H1 (cell line): ENCODE measurements around the gene IAPP. TPM values are rescaled to one million over a fixed set of nuclear protein-coding genes. Genes with fewer than 3 reads are reported as not detected.

Source experiments
- CTCF ChIA-PET: fragments of 300-600 bp; sonication (Branson Sonifier 250); formaldehyde crosslinking; loops from one replicate; lab custom pipeline; 2021; ENCODE audit not compliant: partially characterized antibody; lab: Charles Lee
- POLR2A ChIA-PET: fragments of 300-600 bp; sonication (Branson Sonifier 250); formaldehyde crosslinking; loops from one replicate; lab custom pipeline; 2021; ENCODE audit warnings: inconsistent platforms; ENCODE audit not compliant: partially characterized antibody; lab: Charles Lee
- DNase-seq, 2 experiments: peaks; one replicate each; pipeline versions ENCODE4 v3.0.0 to v3.0.0-alpha.2; 2010 to 2022; ENCODE audit warnings: low spot score in 2 of 2, low read depth in 1 of 2, mixed read lengths in 1 of 2
- FAIRE-seq: peaks from 2 replicates; lab custom pipeline; 2011; peaks lifted over from hg19 to GRCh38; lab: Jason Lieb, UNC
- H2AFZ ChIP-seq: 2 replicates; pipeline ENCODE4 v1.8.1; 2012; ENCODE audit warnings: low read length, inconsistent platforms
- H2AK5ac ChIP-seq: 2 replicates; pipeline ENCODE4 v1.6.1; 2013; ENCODE audit warnings: low read depth, low read length
- H2BK120ac ChIP-seq: replicated peaks from 2 replicates; pipeline ENCODE3; 2013; ENCODE audit warnings: low read depth, low read length, inconsistent platforms
- H2BK12ac ChIP-seq: 2 replicates; pipeline ENCODE4 v1.6.1; 2013; ENCODE audit warnings: low read depth, low read length
- H2BK15ac ChIP-seq: 2 replicates; pipeline ENCODE4 v1.6.1; 2013; ENCODE audit warnings: low read length
- H2BK20ac ChIP-seq: 2 replicates; pipeline ENCODE4 v1.6.1; 2013; ENCODE audit warnings: low read length
- H2BK5ac ChIP-seq: 2 replicates; pipeline ENCODE4 v1.6.1; 2013; ENCODE audit warnings: low read depth, low read length
- H3K14ac ChIP-seq: 2 replicates; pipeline ENCODE4 v1.6.1; 2013; ENCODE audit warnings: inconsistent platforms; ENCODE audit not compliant: insufficient read length
- H3K18ac ChIP-seq: 2 replicates; pipeline ENCODE4 v1.6.1; 2013; ENCODE audit warnings: low read length; ENCODE audit errors: extremely low read depth
- H3K23ac ChIP-seq: 2 replicates; pipeline ENCODE4 v1.6.1; 2013; ENCODE audit warnings: inconsistent platforms; ENCODE audit not compliant: insufficient read length
- H3K23me2 ChIP-seq: 2 replicates; pipeline ENCODE4 v1.6.1; 2013; ENCODE audit warnings: low read depth, low read length
- H3K27ac ChIP-seq: 2 replicates; pipeline ENCODE4 v1.6.1; 2011; ENCODE audit warnings: low read depth, low read length, inconsistent platforms
- H3K27me3 ChIP-seq, 4 experiments: replicated peaks in 1 of 4; 1 replicate in 1 of 4; 2 replicates in 3 of 4; pipeline versions ENCODE4 v1.6.1 to v1.8.1; 2011 to 2013; ENCODE audit warnings: low read length in 3 of 4, mild to moderate bottlenecking in 3 of 4, inconsistent platforms in 2 of 4, mixed read lengths in 2 of 4, moderate library complexity in 1 of 4; ENCODE audit not compliant: control insufficient read depth in 3 of 4, insufficient read depth in 3 of 4; ENCODE audit errors: extremely low read depth in 1 of 4
- H3K36me3 ChIP-seq, 4 experiments: 2 replicates each; pipeline versions ENCODE4 v1.6.1 to v1.8.1; 2011 to 2013; ENCODE audit warnings: mild to moderate bottlenecking in 4 of 4, low read length in 3 of 4, moderate library complexity in 2 of 4, control low read depth in 1 of 4, inconsistent platforms in 1 of 4; ENCODE audit not compliant: insufficient read depth in 4 of 4, control insufficient read depth in 2 of 4
- H3K4ac ChIP-seq: replicated peaks from 2 replicates; pipeline ENCODE3; 2013; ENCODE audit warnings: low read length, low read depth, mixed read lengths, inconsistent platforms; ENCODE audit not compliant: insufficient read length
- H3K4me1 ChIP-seq, 4 experiments: replicated peaks in 1 of 4; 1 replicate in 1 of 4; 2 replicates in 3 of 4; pipeline versions ENCODE4 v1.6.1 to v1.8.1; 2011 to 2013; ENCODE audit warnings: low read length in 3 of 4, inconsistent platforms in 2 of 4, mixed read lengths in 1 of 4; ENCODE audit not compliant: insufficient read depth in 4 of 4, control insufficient read depth in 3 of 4
- H3K4me2 ChIP-seq, 2 experiments: 2 replicates each; pipeline versions ENCODE4 v1.6.1 to v1.8.1; 2011 to 2013; ENCODE audit warnings: low read depth in 2 of 2, low read length in 2 of 2, control low read depth in 1 of 2, inconsistent platforms in 1 of 2, mild to moderate bottlenecking in 1 of 2; ENCODE audit not compliant: insufficient read depth in 1 of 2
- H3K4me3 ChIP-seq, 4 experiments: fragments of 200-600, 300-600 bp in 1 of 4; sonication (generic), shearing (Covaris generic), sonication (Bioruptor Twin) in 1 of 4; 2 replicates each; pipeline versions ENCODE4 v1.5.1 to v1.8.1; 2011 to 2016; ENCODE audit warnings: low read length in 4 of 4, low read depth in 3 of 4, control low read depth in 2 of 4, inconsistent platforms in 2 of 4, mild to moderate bottlenecking in 2 of 4, mixed read lengths in 1 of 4, moderate library complexity in 1 of 4; ENCODE audit not compliant: insufficient read depth in 2 of 4; ENCODE audit errors: extremely low read depth in 1 of 4
- H3K56ac ChIP-seq: replicated peaks from 2 replicates; pipeline ENCODE3; 2013; ENCODE audit warnings: low read depth, mild to moderate bottlenecking, mixed read lengths, low read length, inconsistent platforms; ENCODE audit not compliant: insufficient read length
- H3K79me1 ChIP-seq: 2 replicates; pipeline ENCODE4 v1.6.1; 2013; ENCODE audit warnings: low read depth, low read length, control low read depth
- H3K79me2 ChIP-seq, 2 experiments: 2 replicates each; pipeline versions ENCODE4 v1.6.1 to v1.8.1; 2012 to 2013; ENCODE audit warnings: low read length in 2 of 2, mild to moderate bottlenecking in 2 of 2, inconsistent platforms in 1 of 2; ENCODE audit not compliant: insufficient read depth in 2 of 2, control insufficient read depth in 1 of 2
- H3K9ac ChIP-seq, 4 experiments: replicated peaks in 1 of 4; 1 replicate in 1 of 4; 2 replicates in 3 of 4; pipeline versions ENCODE4 v1.6.1 to v1.8.1; 2011 to 2013; ENCODE audit warnings: low read depth in 3 of 4, low read length in 3 of 4, control low read depth in 2 of 4, mild to moderate bottlenecking in 2 of 4, moderate library complexity in 2 of 4, inconsistent platforms in 1 of 4; ENCODE audit errors: extremely low read depth in 1 of 4
- H3K9me3 ChIP-seq, 2 experiments: 2 replicates each; pipeline versions ENCODE4 v1.6.1 to v1.8.1; 2012 to 2013; ENCODE audit warnings: mild to moderate bottlenecking in 2 of 2, moderate library complexity in 2 of 2, control low read depth in 1 of 2, inconsistent platforms in 1 of 2, low read depth in 1 of 2, low read length in 1 of 2, mixed read lengths in 1 of 2; ENCODE audit not compliant: insufficient read depth in 2 of 2
- H4K20me1 ChIP-seq, 2 experiments: replicated peaks in 1 of 2; 2 replicates each; pipeline versions ENCODE3 to v1.8.1; 2011 to 2013; ENCODE audit warnings: inconsistent platforms in 2 of 2, low read length in 2 of 2, mild to moderate bottlenecking in 1 of 2; ENCODE audit not compliant: insufficient read depth in 2 of 2, control insufficient read depth in 1 of 2
- H4K5ac ChIP-seq: 2 replicates; pipeline ENCODE4 v1.6.1; 2013; ENCODE audit warnings: low read length, low read depth, mixed read lengths, inconsistent platforms; ENCODE audit not compliant: insufficient read length
- H4K8ac ChIP-seq: 2 replicates; pipeline ENCODE4 v1.8.0; 2013; ENCODE audit warnings: mild to moderate bottlenecking, moderate library complexity, low read length, inconsistent platforms; ENCODE audit not compliant: insufficient read depth; ENCODE audit errors: extremely low read depth
- H4K91ac ChIP-seq: replicated peaks from 2 replicates; pipeline ENCODE3; 2013; ENCODE audit warnings: low read length, mixed read lengths, inconsistent platforms; ENCODE audit not compliant: insufficient read length
- NRF1 ChIP-seq: IDR thresholded peaks from 2 replicates; pipeline ENCODE4 v1.6.1; 2011; ENCODE audit warnings: mild to moderate bottlenecking, low read depth, low read length, improper control_type of control experiment
- RAD21 ChIP-seq, 2 experiments: IDR thresholded peaks in 1 of 2; conservative IDR thresholded peaks in 1 of 2; 2 replicates each; pipeline ENCODE4 v1.6.1; 2011; ENCODE audit warnings: low read depth in 2 of 2, low read length in 2 of 2, improper control_type of control experiment in 1 of 2, inconsistent platforms in 1 of 2, mild to moderate bottlenecking in 1 of 2, moderate library complexity in 1 of 2
- WGBS, 2 experiments: shearing (Covaris generic) in 1 of 2; methylation state at CpG; one replicate each; pipeline versions ENCODE4 v1.1.6 to v1.1.7; 2013 to 2015; ENCODE audit warnings: low lambda C conversion rate in 2 of 2, mixed read lengths in 2 of 2, inconsistent platforms in 1 of 2, low coverage in 1 of 2, missing lambda C conversion rate in 1 of 2; ENCODE audit not compliant: insufficient replicate concordance in 2 of 2, insufficient coverage in 1 of 2, insufficient read length in 1 of 2; ENCODE audit errors: extremely low coverage in 1 of 2, missing lambda C conversion rate in 1 of 2; 5-methylcytosine and 5-hydroxymethylcytosine counted together
- polyA plus RNA-seq, 7 experiments: library from polyadenylated mRNA; depleted of rRNA in 3 of 7; stranded (reverse) in 5 of 7; unstranded in 2 of 7; fragments of >200 nt in 5 of 7; fragments of 200-250 nt in 2 of 7; gene quantifications; 1 replicate in 5 of 7; 2 replicates in 1 of 7; 4 replicates in 1 of 7; pipeline versions ENCODE4 v1.2.1 to v1.2.3, GENCODE V29; 2011 to 2013; ENCODE audit warnings: missing spikeins in 2 of 7, mixed read lengths in 2 of 7
- total RNA-seq: library from RNA; stranded (reverse); fragmentation: NEBNext Ultra II Directional; extraction: Animal tissue kit (Norgen Biotek cat#: 25700); gene quantifications from 2 replicates; pipeline ENCODE4 v1.2.1, GENCODE V29; 2021

Gene IAPP
- total and polyA plus RNA-seq, 2 of the 8 experiments (the other 6 are each of a cell fraction or from before 2014, with no cell fraction given), result not detected

DNA sequence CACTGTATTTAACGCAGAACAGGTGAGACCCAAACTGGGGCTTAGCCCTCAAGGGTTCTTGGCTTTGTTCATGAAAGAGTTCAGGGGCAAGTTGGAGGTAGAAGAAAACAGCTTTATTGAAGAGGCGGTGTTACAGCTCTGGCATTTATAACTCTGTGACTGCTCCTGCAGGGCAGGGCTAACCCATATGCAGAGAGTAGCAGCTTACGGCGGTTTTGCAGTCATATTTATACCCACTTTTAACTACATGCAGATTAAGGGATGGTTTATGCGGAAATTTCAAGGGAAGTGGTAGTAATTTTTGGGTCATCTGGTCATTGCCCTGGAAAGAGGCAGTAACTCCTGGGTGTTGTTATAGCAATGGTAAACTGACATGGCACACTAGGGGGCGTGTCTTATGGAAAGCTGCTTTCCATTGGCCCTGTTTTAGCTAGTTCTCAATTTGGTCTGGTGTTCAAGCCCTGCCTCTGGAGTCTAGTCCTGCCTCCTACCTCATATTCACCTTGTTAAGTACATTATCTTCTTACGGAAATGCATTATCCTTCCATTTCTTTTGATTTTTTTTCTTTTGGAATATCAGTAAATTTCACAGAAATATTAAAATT lies 1.8 kb upstream of the IAPP start:
- Histone ChIP-seq H2BK15ac (no peak overlapping the region), H2BK20ac (no peak overlapping the region), H3K79me2 (no peaks in the 10 kb centered on the region), H3K27me3 (no peaks in the 10 kb centered on the region), H3K79me1 (no peaks in the 10 kb centered on the region), H2BK120ac (no peak overlapping the region), H4K20me1 (no peaks in the 10 kb centered on the region), H3K14ac (no peak overlapping the region), H3K9ac (no peak overlapping the region), H2AK5ac (no peak overlapping the region), H4K5ac (no peak overlapping the region), H2BK5ac (no peak overlapping the region), H3K4me3 (no peak overlapping the region), H3K9me3 (no peaks in the 10 kb centered on the region), H3K4me2 (no peak overlapping the region), H3K36me3 (no peaks in the 10 kb centered on the region), H3K23me2 (no peaks in the 10 kb centered on the region), H3K56ac (no peak overlapping the region), H2BK12ac (no peak overlapping the region), H3K4ac (no peak overlapping the region), H3K23ac (no peak overlapping the region), H2AFZ (no peak overlapping the region), H3K4me1 (peaks cover 0 to 5% (median under 1%) of the 10 kb centered on the region in 4 experiments; a peak in 1 of 7 replicates), H3K27ac (no peak overlapping the region), H3K18ac (no peak overlapping the region), H4K91ac (no peak overlapping the region), H4K8ac (no peak overlapping the region)
- 90% methylated on average over 7 of the region's 7 CpGs; no CpG with 5 or more reads in 1 of the 2 experiments for WGBS, 2 experiments
- ChIA-PET CTCF (interaction anchor here (1.2 kb wide), 1 partner anchor 27 kb away, joined by 5 read pairs; no protein-coding TSS in a partner anchor), POLR2A (no interaction called here)
- DNase-seq (no peak), FAIRE-seq (no peak)
- no peak for TF ChIP-seq NRF1
- TF ChIP-seq RAD21 (IDR thresholded peaks at IDR 0.05 in 1 of 2, conservative IDR thresholded peaks at IDR 0.05 in 1 of 2; ENCODE audit: low read depth in 2 of 2, low read length in 2 of 2), result 0 out of 4 replicates have a peak, but pooled peaks of 1 of the 2 experiments have one; percentile 1
